Measurements from ENCODE around the gene DSE. TPM values are rescaled to one million over a fixed set of nuclear protein-coding genes. Genes with fewer than 3 reads are reported as not detected.

The DSE gene
- total RNA-seq, 1 experiment from 2014 or later = 38.5 TPM

DNA sequence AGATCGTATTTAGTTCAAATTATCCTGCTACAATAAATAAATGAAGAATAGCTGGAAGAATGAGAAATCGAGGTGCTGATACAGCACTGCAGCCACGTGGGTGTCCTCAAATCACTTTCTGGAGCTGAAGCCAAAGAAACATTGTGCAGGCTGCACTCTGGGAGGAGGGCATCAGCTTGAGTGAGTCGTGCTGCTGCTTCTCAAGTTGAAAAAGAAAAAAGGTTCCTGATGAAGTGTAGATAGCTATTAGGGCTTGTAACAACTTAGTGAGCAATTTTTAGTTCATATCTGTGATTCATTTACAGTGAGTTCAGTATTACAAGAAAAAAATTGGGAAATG is 40.5 kb downstream of the DSE start:
- ChIA-PET POLR2A (no interaction called here), CTCF (no interaction called here), RAD21 (ENCODE audit: low non-redundant PET in 1 of 2, low total read pairs in 2 of 2, uncharacterized antibody in 2 of 2, unreplicated experiment in 2 of 2) (no interaction called here)
- no peaks in the 10 kb centered on the region for H3K36me3 ChIP-seq (ENCODE audit: control insufficient read depth in 1 of 2, insufficient read depth in 2 of 2, low read length in 2 of 2)
- no peak overlapping the region for H3K9ac ChIP-seq (ENCODE audit: low read length)
- TF ChIP-seq, protein P1, sequence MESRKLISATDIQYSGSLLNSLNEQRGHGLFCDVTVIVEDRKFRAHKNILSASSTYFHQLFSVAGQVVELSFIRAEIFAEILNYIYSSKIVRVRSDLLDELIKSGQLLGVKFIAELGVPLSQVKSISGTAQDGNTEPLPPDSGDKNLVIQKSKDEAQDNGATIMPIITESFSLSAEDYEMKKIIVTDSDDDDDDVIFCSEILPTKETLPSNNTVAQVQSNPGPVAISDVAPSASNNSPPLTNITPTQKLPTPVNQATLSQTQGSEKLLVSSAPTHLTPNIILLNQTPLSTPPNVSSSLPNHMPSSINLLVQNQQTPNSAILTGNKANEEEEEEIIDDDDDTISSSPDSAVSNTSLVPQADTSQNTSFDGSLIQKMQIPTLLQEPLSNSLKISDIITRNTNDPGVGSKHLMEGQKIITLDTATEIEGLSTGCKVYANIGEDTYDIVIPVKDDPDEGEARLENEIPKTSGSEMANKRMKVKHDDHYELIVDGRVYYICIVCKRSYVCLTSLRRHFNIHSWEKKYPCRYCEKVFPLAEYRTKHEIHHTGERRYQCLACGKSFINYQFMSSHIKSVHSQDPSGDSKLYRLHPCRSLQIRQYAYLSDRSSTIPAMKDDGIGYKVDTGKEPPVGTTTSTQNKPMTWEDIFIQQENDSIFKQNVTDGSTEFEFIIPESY (IDR thresholded peaks at IDR 0.05; ENCODE audit: extremely low read depth, insufficient replicate concordance, low read length) = no peak
- TF ChIP-seq, protein P2, sequence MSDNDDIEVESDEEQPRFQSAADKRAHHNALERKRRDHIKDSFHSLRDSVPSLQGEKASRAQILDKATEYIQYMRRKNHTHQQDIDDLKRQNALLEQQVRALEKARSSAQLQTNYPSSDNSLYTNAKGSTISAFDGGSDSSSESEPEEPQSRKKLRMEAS (IDR thresholded peaks at IDR 0.05) = no peak
- TF ChIP-seq SRF (IDR thresholded peaks at IDR 0.05; ENCODE audit: low read depth) (no peak), SP1 (IDR thresholded peaks at IDR 0.05; ENCODE audit: low read depth) (no peak), ZNF274 (IDR thresholded peaks at IDR 0.05; ENCODE audit: low read depth, low read length) (no peak), SIN3A (IDR thresholded peaks at IDR 0.05; ENCODE audit: low read depth) (no peak), YY1 (IDR thresholded peaks at IDR 0.05; ENCODE audit: extremely low read depth, insufficient replicate concordance, low read depth, low read length) (no peak), CBX3 (IDR thresholded peaks at IDR 0.05; ENCODE audit: low read depth) (no peak)
- TF ChIP-seq, protein P3, sequence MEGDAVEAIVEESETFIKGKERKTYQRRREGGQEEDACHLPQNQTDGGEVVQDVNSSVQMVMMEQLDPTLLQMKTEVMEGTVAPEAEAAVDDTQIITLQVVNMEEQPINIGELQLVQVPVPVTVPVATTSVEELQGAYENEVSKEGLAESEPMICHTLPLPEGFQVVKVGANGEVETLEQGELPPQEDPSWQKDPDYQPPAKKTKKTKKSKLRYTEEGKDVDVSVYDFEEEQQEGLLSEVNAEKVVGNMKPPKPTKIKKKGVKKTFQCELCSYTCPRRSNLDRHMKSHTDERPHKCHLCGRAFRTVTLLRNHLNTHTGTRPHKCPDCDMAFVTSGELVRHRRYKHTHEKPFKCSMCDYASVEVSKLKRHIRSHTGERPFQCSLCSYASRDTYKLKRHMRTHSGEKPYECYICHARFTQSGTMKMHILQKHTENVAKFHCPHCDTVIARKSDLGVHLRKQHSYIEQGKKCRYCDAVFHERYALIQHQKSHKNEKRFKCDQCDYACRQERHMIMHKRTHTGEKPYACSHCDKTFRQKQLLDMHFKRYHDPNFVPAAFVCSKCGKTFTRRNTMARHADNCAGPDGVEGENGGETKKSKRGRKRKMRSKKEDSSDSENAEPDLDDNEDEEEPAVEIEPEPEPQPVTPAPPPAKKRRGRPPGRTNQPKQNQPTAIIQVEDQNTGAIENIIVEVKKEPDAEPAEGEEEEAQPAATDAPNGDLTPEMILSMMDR (IDR thresholded peaks at IDR 0.05 in 2 of 3, conservative IDR thresholded peaks at IDR 0.05 in 1 of 3; ENCODE audit: borderline replicate concordance in 1 of 3, insufficient read depth in 1 of 3, low read depth in 2 of 3, low read length in 2 of 3) = no peak
- no peak for DNase-seq (ENCODE audit: low read depth, low spot score)
- no peak overlapping the region for H2AFZ ChIP-seq (ENCODE audit: low read depth, low read length, poor library complexity, severe bottlenecking)
- no peaks in the 10 kb centered on the region for H4K20me1 ChIP-seq (ENCODE audit: insufficient read depth)
- no peak overlapping the region for H3K4me3 ChIP-seq (replicated peaks in 1 of 2; ENCODE audit: low read depth in 1 of 2, low read length in 2 of 2)
- peaks cover 3 to 14% of the 10 kb centered on the region in 2 experiments; a peak in 3 of 4 replicates for H3K4me1 ChIP-seq (ENCODE audit: control insufficient read depth in 1 of 2, insufficient read depth in 2 of 2, low read length in 2 of 2)
- H3K4me2 ChIP-seq (ENCODE audit: low read length) = peak overlapping the region; percentile 26; the same call in 1 of the 2 replicates
- no peaks in the 10 kb centered on the region for H3K9me3 ChIP-seq (ENCODE audit: control insufficient read depth in 1 of 2, insufficient read depth in 1 of 2, low read depth in 1 of 2, low read length in 2 of 2)
- H3K9me2 ChIP-seq (ENCODE audit: insufficient read depth) = no peaks in the 10 kb centered on the region
- H3K27ac ChIP-seq (ENCODE audit: low read depth, low read length) = no peak overlapping the region
- intact Hi-C loops (cut with micrococcal nuclease) = no loop called here
- BruUV-seq (replicated peaks) = no TSS peak
- no peaks in the 10 kb centered on the region for H3K27me3 ChIP-seq (ENCODE audit: insufficient read depth, low read length)
- peaks cover 17% of the 10 kb centered on the region for H3K79me2 ChIP-seq (ENCODE audit: insufficient read depth, low read length)
- no peak for ATAC-seq
